HG03469 (cell line): Measurements from ENCODE around the gene STAT1.
"Not testable (repeated sequence)": the region's sequence is repeated elsewhere in the genome, so short reads cannot be mapped to it uniquely, and the experiment has no call there.

ENCODE experiments used
- ATAC-seq: cut with Tn5 transposase; IDR thresholded peaks from one replicate; pipeline ENCODE4 v1.9.1; 2021; ENCODE audit warnings: mild to moderate bottlenecking, moderate library complexity, moderate number of reproducible peaks; ENCODE audit not compliant: unreplicated experiment

Gene STAT1

DNA sequence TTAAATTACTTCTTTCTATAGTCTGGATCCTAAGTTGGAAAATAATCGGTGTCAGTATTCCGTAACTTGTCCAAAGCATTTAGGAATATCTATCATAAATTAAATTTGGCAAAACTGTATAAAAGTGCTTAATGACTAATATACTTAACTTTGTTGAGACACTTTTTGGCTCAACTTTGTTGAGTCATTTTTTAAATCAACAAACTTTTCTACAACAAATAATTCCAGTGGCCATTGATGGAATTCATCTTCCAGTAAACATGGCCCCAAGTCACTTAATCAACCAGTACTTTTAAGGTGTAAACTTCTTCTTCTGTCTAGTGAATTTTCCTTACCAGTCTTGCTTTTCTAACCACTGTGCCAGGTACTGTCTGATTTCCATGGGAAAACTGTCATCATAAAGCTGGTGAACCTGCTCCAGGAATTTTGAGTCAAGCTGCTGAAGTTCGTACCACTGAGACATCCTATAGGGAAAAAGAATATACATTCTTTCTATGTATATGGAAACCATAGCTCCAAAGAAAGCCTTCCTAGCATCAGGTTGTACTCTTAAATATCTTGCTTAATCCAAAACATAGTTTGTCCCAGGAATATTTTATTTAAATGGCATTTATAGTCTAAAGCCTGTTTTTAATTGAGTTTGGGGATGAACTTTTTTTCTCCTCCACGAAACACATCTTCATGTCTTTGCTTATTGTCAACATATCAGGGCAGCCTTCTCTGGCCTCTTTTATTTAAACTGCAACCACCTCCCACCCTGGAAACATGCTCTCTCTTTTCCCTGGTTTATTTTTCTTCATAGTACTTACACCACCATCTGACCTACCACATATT, 4.2 kb downstream of the STAT1 start:
- ATAC-seq = no peak

DNA sequence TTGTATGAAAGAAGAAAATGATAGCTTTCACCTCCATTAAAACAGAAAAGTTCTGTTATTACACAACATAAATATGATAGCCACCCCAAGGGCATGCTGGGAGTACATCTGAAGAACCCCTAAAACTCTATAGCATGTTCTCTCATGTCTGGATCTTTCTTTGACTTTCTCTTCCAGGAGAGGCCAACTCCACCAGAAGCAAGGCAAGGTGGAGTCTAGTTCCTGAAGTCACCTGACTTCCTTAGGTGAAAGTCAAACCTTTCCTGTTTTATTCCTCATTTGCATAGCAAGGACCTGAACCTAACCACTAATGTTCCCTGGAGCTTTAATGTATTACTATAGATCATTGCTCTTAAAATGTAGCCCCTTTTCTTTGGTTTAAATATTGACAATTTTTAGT, 5.7 kb downstream of the STAT1 start:
- ATAC-seq = no peak

DNA sequence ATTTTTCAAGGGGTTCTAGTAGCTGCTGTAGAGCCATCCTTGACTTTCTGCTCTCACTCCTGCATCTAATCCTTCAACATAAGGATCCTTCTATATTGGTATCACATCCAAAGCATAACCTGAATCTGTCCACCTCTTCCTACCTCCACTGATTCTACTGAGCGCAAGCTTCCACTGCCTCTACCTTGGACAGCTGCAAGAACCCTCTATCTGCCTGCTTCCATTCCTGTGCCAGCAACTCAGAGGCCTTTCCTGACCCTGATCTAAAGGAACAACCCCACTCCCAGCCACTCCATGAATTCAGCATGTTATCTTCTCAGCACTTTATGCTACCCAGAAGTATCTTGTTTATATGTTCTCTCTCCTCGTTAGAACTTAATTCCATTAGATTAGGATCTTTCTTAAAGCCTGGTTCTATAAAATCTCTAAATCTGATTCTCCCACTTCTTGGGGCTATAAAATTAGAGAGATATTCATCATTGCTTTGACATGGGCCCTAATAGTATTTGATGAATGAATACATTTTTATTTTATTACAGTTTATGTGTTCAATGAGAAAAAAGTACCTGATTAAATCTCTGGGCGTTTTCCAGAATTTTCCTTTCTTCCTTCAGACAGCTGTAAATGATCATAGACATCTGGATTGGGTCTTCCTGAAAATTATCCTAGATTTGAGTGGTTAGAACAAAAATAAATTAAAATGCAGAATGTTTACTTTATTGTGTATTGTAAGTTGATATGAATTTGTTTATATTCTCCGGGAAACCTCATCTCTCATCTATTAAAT, 6.8 kb downstream of the STAT1 start:
- no peak for ATAC-seq

DNA sequence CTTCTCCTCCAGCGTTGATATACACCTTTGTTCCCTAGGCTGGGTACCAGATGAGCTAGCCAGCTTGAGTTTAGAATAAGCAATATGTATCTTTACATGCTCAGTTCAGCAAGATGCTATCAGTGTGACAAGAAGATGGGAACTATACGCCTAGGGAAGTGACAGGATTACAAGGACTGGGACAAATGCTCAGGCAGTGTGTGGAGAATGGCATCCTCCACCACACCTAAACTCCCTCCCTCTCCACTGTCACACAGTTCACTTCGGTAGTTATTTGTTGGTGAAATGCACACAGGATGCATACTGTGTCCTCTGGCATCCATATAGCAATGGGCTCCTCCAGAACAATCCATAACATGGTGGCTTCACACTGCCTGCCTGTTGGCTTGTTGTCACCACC, 7.7 kb downstream of the STAT1 start:
- no peak for ATAC-seq

DNA sequence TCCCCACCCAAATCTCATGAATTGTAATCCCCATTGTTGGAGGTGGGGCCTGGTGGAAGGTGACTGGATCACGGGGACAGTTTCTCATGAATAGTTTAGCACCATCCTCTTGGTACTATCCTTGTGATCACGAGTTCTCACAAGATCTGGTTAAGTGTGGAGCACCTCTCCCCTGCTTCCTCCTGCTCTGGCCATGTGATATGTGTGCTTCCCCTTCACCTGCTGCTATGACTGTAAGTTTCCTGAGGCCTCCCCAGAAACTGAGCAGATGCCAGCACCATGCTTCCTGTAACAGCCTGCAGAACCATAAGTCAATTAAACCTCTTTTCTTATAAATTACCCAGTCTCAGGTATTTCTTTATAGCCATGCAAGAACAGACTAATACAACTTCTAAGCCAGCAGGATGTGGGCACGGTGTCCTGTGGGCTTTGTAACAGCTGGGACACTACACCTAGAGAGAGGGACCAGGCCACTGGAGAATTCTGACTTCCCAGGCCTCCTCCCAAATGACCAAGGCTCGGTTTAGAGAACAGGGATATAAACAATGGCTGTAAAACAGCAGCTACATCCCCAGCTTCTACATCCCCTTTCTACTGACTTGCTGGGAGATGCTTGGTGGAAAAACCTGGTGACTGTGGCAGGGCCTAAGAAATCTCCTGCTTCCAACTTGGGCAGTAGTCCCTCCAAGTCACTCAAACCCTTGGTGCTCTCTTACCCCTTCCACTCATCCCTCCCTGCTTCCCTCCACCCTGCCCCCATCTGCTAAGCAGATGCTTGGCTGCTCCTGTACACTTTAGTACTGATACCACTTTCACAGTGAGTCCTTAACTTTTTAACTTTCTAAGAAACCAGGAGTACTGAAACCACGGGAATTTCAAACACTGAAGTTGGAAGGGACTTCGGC, 10.3 kb downstream of the STAT1 start:
- no peak for ATAC-seq

DNA sequence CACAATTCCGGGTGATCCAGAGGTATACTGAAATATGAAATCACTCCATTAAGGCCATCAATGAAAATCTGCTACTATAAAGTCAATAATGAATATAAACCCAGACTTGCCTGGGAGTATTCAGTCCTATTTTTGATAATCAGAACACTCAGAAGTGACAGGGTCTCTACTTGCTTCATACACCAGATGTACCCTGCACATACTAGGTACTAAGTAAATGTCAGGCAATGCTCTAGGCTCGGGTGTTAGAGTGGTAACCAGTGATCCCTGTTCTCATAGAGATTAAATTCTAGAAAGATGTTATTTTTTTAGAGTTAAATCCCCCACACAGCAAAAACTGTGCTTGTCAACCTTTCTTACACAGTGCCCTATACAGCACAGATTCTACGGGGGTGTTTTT, 12.3 kb downstream of the STAT1 start:
- ATAC-seq = no peak

DNA sequence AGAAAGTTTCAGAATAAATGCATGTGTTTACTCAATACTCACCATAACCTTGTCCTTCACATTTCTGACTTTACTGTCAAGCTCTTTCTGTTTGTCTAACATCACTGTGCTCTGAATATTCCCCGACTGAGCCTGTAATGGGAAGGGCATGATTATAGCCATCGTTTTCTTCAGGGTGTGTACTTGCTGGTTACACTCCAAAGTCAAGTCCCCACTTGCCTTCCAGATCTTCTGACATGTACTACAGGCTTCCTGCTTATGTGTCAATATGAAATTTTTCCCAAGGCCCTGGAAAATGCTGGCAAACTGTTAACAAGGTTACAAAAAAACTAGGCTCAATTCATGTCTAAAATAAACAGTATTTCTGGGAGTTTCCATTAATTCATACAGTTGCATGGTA, 12.9 kb downstream of the STAT1 start:
- ATAC-seq = no peak

DNA sequence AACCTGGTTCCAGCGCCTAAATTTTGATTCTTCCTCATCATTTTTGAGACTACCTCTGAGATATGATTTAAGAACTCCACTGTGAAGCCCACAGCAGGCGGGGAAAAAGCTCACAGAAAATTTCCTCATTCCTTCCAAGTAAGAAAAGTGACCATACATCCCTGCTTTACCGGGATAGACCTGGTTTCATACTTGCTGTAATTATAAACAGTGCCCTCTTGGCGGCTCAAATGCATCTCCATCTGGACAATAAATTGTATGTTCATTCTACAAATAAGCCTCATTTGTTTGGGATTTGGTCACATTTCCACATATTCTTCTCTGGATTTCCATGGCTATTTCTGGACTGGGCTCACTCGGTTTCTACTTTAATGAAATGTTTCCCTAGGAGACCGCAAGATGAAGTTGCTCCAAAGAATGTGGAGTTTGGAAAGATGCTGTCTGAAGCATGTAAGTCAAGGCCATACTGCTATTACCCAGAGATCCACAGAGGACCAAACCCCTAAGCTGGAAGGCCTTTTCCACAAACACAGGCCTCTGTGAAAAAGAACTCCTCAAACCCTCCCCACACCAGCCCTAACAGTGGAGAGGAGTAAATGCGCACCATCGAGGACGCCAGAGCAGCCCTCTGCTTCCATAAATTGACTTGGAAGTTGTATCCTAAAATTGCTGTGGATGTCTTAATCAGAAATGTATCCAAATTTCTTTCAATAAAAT, 13.9 kb downstream of the STAT1 start:
- ATAC-seq = no peak

DNA sequence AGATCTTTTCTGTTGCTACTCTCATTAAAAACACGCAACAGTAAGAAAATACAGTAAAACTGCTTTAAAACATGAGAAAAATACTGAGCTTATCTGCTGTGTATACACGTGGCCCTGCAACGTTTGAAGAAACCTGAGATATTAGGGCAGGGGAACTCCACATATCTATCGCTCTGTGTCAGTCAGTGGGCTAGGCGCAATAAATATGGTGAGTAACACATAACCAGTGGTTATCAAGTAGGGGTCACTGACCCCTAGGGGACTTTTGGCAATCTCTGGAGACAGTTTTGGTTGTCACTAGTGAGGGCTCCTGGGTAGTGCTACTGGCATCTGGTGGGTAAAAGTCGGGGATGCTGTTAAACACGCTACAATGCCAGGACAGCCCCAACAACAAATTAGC, 14.9 kb downstream of the STAT1 start:
- ATAC-seq = no peak

DNA sequence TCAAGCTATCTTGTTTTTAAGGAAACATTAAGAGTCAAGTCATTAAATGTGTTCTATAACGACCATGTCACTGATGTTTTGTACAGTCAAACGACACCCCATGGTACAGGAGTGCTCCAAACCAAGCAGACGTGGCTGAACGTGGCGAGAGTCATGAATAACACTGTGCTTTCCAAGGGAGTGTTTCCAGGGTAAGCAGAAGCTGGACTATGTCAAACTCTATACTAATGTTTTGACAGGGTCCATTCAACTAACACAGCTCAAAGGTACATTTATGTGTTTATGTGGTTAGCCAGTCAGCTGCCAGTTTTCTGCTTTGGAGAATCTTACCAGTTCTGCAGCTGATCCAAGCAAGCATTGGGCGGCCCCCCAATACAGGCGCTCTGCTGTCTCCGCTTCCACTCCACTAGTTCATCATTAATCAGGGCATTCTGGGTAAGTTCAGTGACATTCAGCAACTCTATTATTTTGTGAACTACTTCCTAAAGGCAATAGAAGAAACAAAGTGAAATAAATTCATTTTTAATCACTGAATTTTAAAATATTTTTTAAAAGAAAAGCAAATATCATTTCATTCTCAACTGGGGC, 16.4 kb downstream of the STAT1 start:
- no peak for ATAC-seq

DNA sequence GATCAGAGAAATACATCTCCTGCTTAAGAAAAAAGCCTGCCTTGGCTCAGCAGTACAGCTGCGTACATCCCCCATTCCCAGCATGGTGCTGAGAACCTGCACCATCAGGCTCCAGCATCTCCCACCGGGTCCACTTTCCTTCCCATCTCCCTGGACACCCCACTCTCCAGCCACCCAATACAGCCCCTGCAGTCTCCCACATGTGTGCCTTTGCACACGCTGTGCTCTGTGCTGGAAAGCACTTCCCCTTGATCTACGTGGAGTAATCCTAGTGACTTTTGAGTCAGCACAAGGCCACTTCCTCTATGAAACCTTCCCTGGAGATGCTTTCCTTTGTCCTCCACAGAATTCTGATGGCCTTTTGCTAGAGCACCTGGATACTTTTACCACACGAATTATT, 17.0 kb downstream of the STAT1 start:
- no peak for ATAC-seq

DNA sequence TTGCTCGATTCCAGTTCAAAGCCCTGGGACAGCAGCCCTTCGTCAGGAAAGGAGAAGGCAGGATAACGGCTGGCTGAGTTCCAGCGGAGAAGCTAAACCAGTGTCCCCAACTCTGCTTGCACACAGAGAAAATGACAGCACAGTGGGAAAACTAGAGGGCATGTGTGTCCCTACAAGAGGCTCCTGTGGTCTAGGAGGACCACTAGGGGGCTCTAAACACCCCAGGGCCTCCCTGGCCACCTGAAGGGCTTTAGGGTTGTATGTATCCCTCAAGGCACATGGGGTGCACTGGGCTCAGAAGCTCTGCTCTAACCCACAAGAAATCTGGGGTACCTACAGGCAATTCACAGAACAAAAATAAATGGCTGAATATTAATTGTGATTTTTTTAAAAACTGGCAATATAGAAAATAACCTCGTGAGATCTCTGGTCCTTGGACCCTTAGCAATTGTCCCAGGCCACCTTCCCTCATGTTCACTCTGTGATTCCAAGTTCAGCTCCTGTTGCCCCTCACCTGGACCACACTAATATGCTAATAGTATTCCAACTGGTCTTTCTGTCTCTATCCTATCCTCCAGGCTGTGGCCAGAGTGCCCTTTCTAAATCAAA, 17.5 kb downstream of the STAT1 start:
- ATAC-seq = no peak

DNA sequence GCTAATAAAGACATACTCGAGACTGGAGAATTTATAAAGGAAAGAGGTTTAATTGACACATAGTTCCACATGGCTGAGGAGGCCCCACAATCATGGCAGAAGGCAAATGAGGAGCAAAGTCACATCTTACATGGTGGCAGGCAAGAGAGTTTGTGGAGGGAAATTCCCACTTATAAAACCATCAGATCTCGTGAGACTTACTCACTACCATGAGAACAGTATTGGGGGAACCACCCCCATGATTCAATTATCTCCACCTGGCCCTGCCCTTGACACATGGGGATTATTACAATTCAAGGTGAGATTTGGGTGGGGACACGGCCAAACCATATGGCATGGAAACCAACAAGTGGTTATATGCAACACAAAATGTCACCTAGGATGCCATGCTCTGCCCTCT, 18.7 kb downstream of the STAT1 start:
- ATAC-seq = not testable (repeated sequence)

DNA sequence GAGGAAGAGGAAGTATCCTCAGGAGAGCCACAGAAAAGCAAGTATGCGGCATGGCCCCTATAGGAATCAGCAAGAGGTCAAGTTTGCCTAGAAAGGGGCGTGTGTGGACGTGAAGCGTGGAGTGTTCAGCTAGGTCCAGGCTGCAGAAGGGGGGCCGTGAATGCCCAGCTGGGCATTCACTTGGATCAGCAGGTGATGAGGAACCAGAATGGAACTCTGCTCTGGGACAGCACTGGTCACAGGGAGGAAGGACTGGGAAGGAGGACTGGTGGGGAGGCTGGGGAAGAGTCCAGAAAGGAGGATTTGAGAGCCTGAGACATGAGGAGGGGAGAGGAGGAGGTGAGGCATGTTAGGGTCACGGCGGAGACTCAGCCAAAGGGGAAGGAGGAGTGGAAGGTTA, 19.8 kb downstream of the STAT1 start:
- ATAC-seq = no peak

DNA sequence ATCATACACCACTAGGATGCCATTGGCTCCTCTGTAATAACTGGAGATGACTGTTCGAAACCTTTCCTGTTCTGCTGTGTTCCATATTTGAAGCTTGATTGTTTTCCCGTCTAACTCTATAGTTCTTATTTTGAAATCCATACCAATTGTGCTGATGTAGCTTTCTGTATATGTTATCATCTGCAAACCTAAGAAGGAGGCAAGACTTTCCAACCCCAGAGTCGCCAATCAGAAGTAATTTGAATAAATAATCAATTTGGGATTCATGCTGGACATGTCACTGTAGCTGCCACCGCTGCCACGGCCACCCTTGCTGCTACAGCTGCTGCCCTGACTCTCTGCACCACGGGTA, 20.7 kb downstream of the STAT1 start:
- no peak for ATAC-seq

DNA sequence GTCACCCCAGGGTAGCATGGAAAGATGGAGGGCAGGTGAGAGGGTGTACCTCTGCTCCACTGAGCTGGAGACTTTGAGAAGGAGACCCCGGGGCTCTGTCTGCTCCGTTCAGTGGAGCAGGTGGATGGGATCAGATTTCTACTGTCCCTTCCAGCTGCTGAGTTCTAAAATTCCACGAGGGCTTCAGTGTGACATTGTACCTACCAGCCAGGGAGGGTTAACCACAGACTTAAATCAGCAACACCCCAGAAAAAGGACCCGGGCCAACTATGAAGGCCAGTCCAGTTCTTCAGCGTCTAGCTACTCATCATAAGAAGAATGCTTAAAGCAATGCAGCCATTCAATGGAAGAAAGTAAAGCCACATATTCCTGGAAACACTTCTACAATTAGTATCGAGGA, 23.8 kb downstream of the STAT1 start:
- no peak for ATAC-seq

DNA sequence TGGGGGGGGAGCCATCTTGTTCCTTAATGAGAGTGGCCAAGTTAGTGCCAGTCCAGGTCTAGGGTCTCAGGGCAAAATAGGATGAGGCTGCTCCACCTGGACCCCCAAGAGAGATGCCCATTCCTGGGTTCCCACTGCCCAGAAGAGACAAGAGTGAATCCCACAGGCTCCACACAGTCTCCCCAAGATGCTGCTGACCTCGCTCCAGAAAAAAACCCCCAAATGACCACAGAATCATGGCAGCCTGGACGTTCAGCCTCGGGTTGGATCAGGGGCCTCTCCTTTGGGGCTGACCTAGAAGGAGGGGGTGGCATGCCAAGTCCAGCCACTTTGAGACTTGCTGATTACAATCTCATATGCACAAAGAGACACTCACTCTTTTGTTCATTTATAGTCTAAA, 25.1 kb downstream of the STAT1 start:
- no peak for ATAC-seq

DNA sequence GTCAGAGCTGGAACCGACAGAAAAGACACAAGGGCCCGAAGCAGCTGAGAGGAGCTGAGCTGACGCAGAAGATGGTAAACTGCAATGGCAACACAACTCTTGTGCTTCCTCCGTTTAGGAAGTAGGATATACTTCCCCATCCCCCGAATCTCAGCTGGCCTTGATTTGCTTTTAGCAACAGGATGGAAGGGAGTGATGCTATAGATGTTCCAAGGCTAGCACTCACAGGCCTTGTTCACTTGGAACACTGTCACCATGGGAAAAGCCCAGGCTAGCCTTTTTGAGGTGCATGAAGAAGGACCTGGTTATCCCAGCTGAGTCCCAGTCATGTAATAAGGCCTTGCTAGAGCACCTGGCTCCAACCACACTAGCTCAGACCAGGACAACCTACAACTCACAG, 26.0 kb downstream of the STAT1 start:
- no peak for ATAC-seq

DNA sequence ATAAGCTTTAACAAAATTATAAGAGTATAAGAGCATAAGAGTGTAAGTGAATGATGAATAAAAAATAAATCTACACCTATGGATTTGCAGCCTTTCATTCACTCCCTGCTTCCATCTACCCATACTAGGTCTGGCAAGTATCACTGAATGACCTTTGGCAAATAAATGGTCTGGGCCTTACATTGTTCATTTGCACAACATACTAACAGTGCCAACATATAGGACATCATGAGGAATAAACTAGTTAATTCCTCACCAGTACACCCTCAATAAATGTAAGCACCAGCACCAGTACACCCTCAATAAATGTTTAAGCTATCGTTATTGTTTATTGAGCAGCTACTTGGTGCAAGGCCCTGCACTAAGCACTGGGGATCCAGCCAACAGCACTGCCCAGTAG, 26.9 kb downstream of the STAT1 start:
- no peak for ATAC-seq
